NCI-H2196 (cell line): ENCODE results near the gene C1orf122.

Experiments used
- DNase-seq: peaks from one replicate; lab custom pipeline; 2025; ENCODE audit not compliant: unreplicated experiment; lab: John Stamatoyannopoulos, UW

C1orf122 gene

DNA sequence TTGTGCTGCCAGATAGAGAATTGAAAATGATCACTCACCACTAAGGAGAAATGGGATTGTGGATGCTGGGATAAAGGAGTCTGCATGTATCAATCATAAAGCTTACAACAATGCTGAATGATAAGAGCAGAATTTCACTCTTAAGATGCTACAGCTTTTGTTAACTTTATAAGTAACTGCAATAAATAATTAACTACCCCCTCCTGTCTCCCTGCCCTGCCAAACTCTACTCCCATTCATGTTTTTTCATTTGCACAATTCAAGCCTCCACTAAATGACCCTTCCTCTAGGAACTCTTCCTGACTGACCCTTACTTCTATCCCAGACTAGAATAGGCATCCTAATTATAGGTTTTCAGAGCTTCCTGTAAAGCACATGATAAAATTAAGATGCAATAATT lies 36.9 kb downstream of the C1orf122 start:
- DNase-seq: no peak

DNA sequence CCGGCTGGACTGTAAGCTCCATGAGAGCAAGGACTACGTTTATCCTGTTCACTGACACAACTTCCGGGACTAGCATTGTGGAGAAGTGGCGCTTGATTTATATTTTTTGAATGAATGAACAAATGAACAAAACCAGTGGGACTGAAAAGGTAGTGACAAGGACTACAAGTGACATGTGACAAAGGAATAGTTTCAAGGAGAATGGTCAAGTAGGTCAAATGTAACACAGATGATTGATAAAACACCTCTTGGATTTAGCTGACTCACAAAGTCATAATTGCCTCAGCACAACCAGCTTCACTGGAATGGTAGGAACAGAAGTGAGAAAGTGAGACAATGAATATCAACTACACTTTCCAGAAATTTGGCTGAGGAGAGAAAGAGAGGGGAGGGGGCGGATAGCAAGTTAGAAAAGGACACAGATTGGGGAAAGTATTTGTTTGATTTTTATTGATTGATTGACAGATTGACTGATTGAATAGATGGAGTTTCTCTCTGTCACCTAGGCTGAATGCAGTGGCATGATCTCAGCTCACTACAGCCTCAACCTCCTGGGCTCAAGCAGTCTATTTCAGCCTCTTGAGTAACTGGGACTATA lies 37.6 kb downstream of the C1orf122 start:
- no peak for DNase-seq

- DNase-seq: no peak
Measured at GRCh38 chr1:37845786-37846185, 38.2 kb downstream of the C1orf122 start.

DNA sequence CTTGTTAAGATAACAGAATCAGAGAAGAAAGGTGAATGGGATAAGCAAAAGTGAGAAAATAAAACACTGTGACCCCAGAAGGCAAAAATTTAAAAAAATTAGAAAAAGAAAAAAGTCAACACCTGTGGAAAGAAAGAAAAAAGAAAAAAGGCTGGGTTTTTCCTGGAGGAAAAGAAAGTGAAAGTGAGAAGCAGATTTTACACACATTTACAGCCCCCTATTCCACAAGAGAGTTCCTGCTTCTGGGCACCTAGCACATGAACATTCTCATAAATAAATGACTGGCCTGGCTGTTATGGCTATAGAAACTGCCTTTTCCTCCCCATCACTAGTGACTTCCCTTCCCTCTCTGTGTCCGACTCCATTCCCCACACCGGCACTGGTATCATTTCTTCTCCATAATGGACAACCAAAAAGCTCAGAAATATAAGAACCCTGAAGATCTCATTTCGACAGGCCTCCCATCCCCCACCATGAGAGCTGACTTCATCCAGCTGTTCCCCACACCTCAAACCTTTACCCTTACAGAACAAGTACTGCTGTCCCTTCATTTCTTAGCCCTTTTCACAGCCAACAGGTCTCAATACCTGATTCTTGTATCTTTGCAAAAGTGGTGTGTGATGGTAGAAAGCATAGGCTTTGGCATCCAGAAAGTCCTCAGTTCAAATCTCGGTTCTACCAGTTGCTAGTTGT lies 39.2 kb downstream of the C1orf122 start:
- DNase-seq: no peak

GRCh38 chr1:37849480-37849879 lies 41.9 kb downstream of the C1orf122 start:
- DNase-seq: no peak

- no peak for DNase-seq
Measured at GRCh38 chr1:37850352-37850955, 42.9 kb downstream of the C1orf122 start.

DNA sequence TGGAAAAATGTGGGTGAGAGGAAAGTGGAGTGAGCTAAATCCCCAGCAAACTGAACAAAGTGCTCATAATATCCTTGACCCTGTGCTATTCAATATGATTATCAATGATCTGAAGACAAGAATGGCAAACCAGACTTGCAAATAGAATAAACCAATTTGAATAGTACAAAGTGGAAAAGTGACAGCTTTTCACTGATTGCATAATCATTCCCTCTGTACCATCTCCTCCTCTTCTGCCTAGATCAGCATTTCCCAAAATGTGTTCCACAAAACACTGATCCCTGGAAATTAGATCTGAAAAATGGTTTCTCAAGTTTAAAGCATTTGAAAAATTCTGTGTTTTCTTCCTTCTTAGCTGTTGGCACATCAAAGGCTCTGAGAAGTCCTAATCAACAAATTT lies 43.7 kb downstream of the C1orf122 start:
- no peak for DNase-seq

DNA sequence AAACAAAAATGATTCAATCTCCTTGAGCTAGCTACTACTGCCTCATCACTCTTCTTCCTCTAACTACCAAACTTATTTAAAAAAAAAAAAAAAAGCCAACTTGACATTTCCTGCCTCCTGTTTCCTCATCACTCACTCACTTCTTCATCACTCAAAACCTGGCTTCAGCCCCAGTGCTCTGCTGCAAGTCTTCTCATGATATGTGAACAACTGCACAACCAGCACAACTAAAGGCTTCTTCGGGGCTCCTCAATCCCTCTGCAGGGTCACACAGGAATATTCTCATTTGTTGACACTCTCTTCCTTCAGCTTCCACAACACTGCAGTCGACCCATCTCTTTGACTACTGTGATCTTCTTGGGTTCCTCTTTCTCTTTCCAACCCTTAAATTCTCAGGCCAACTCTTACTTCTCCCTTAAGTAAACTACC lies 44.2 kb downstream of the C1orf122 start:
- DNase-seq: no peak

- DNase-seq: no peak
Measured at GRCh38 chr1:37853157-37853556, 45.6 kb downstream of the C1orf122 start.

DNA sequence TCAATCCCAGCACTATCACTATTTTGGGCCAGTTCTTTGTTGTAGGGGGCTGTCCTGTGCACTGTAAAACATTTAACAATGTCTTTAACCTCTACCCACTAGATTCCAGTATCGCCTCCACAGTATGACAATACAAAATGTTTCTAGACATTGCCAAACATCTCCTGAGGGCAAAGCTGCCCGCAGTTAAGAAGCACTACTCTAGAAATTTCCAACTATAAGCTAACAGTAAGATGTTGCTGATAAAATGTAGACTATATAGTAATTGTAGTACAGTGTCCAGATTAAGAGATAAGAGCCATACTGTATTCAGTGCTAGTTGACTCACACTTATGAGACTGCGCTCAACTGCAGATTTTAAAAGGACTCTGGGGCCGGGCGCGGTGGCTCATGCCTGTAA lies 46.8 kb downstream of the C1orf122 start:
- DNase-seq: no peak
